Measurements from ENCODE around the gene CDIP1.
A peak's percentile ranks its signal among the peaks of the same experiment; 100 is the strongest.

Gene CDIP1

GRCh38 chr16:4494746-4495490, 43.7 kb downstream of the CDIP1 start:
- H3K9me3 Mint-ChIP-seq: no peaks in the 10 kb centered on the region
- H3K4me3 Mint-ChIP-seq: no peak overlapping the region
- no peak for DNase-seq (ENCODE audit: low spot score in 2 of 2)
- H3K36me3 Mint-ChIP-seq: peaks cover 66% of the 10 kb centered on the region
- H3K27ac Mint-ChIP-seq: peak overlapping the region; percentile 88
- H3K4me1 Mint-ChIP-seq: peaks cover 56% of the 10 kb centered on the region
- ATAC-seq: no peak

- H3K27ac Mint-ChIP-seq: peak overlapping the region; percentile 92
- peaks cover 65% of the 10 kb centered on the region for H3K4me1 Mint-ChIP-seq
- ATAC-seq: no peak
- peaks cover 78% of the 10 kb centered on the region for H3K36me3 Mint-ChIP-seq
- H3K9me3 Mint-ChIP-seq: no peaks in the 10 kb centered on the region
- H3K4me3 Mint-ChIP-seq: no peak overlapping the region
- no peak for DNase-seq (ENCODE audit: low spot score in 2 of 2)
These were observed 46.7 kb downstream of the CDIP1 start for GRCh38 chr16:4491898-4492297.

- no peaks in the 10 kb centered on the region for H3K9me3 Mint-ChIP-seq
- H3K36me3 Mint-ChIP-seq: peaks cover 93% of the 10 kb centered on the region
- peak overlapping the region; percentile 92 for H3K27ac Mint-ChIP-seq
- DNase-seq (ENCODE audit: low spot score in 2 of 2) (no peak), ATAC-seq (no peak)
- H3K4me3 Mint-ChIP-seq: no peak overlapping the region
- H3K4me1 Mint-ChIP-seq: peaks cover 65% of the 10 kb centered on the region
These were observed 49.5 kb downstream of the CDIP1 start for GRCh38 chr16:4489030-4489429.

GRCh38 chr16:4488499-4488967, 50.0 kb downstream of the CDIP1 start:
- DNase-seq (ENCODE audit: low spot score in 2 of 2) (no peak), ATAC-seq (peak; percentile 82)
- peaks cover 60% of the 10 kb centered on the region for H3K4me1 Mint-ChIP-seq
- H3K36me3 Mint-ChIP-seq: peaks cover 97% of the 10 kb centered on the region
- peak overlapping the region; percentile 46 for H3K4me3 Mint-ChIP-seq
- H3K9me3 Mint-ChIP-seq: no peaks in the 10 kb centered on the region
- H3K27ac Mint-ChIP-seq: peak overlapping the region; percentile 92

- Mint-ChIP-seq H3K36me3 (peaks cover 97% of the 10 kb centered on the region), H3K9me3 (no peaks in the 10 kb centered on the region), H3K4me3 (peak overlapping the region; percentile 46), H3K27ac (peak overlapping the region; percentile 92), H3K4me1 (peaks cover 57% of the 10 kb centered on the region)
- ATAC-seq: peak; percentile 58
- no peak for DNase-seq (ENCODE audit: low spot score in 2 of 2)
These were observed 50.5 kb downstream of the CDIP1 start for GRCh38 chr16:4487955-4488498.

GRCh38 chr16:4486126-4486893, 52.3 kb downstream of the CDIP1 start:
- H3K4me1 Mint-ChIP-seq: peaks cover 69% of the 10 kb centered on the region
- no peak for ATAC-seq
- DNase-seq (ENCODE audit: low spot score in 2 of 2): no peak
- H3K36me3 Mint-ChIP-seq: peaks cover 97% of the 10 kb centered on the region
- H3K4me3 Mint-ChIP-seq: no peak overlapping the region
- peak overlapping the region; percentile 89 for H3K27ac Mint-ChIP-seq
- no peaks in the 10 kb centered on the region for H3K9me3 Mint-ChIP-seq

- ATAC-seq (no peak), DNase-seq (ENCODE audit: low spot score in 2 of 2) (no peak)
- H3K9me3 Mint-ChIP-seq: no peaks in the 10 kb centered on the region
- H3K4me3 Mint-ChIP-seq: peak overlapping the region; percentile 3
- H3K27ac Mint-ChIP-seq: peak overlapping the region; percentile 36
- peaks cover 43% of the 10 kb centered on the region for H3K4me1 Mint-ChIP-seq
- peaks cover 91% of the 10 kb centered on the region for H3K36me3 Mint-ChIP-seq
These were observed 56.6 kb downstream of the CDIP1 start for GRCh38 chr16:4481963-4482362.

- H3K9me3 Mint-ChIP-seq: no peaks in the 10 kb centered on the region
- ATAC-seq: no peak
- no peak for DNase-seq (ENCODE audit: low spot score in 2 of 2)
- H3K4me3 Mint-ChIP-seq: peak overlapping the region; percentile 3
- H3K36me3 Mint-ChIP-seq: peaks cover 88% of the 10 kb centered on the region
- H3K27ac Mint-ChIP-seq: peak overlapping the region; percentile 36
- peaks cover 41% of the 10 kb centered on the region for H3K4me1 Mint-ChIP-seq
These were observed 57.0 kb downstream of the CDIP1 start for GRCh38 chr16:4481526-4481925.

GRCh38 chr16:4477966-4478365, 60.6 kb downstream of the CDIP1 start:
- Mint-ChIP-seq H3K4me1 (peaks cover 38% of the 10 kb centered on the region), H3K36me3 (peaks cover 64% of the 10 kb centered on the region), H3K4me3 (peak overlapping the region; percentile 84), H3K27ac (peak overlapping the region; percentile 88), H3K9me3 (no peaks in the 10 kb centered on the region)
- DNase-seq (ENCODE audit: low spot score in 2 of 2) (no peak), ATAC-seq (no peak)

GRCh38 chr16:4475880-4476788, 62.4 kb downstream of the CDIP1 start, which contains the start of gene HMOX2:
Gene HMOX2, plus strand, starts transcription at chr16:4476398. Its CDS starts 29,127 bp downstream, at chr16:4505525.
- Mint-ChIP-seq H3K27ac (peak within 1 kb of the TSS; percentile 88), H3K9me3 (no peaks in the 10 kb centered on the region), H3K4me1 (peaks cover 33% of the 10 kb centered on the region), H3K36me3 (peaks cover 50% of the 10 kb centered on the region), H3K4me3 (peak within 1 kb of the TSS; percentile 84)
- ATAC-seq (peak; percentile 89), DNase-seq (ENCODE audit: low spot score in 2 of 2) (peak; percentile 97 to 98)

- ATAC-seq: peak; percentile 63
- Mint-ChIP-seq H3K9me3 (no peaks in the 10 kb centered on the region), H3K27ac (peak within 1 kb of the TSS; percentile 88), H3K36me3 (peaks cover 54% of the 10 kb centered on the region), H3K4me3 (peak within 1 kb of the TSS; percentile 84), H3K4me1 (peaks cover 32% of the 10 kb centered on the region)
- DNase-seq (ENCODE audit: low spot score in 2 of 2): peak; percentile 63 to 91
These were observed 64.2 kb downstream of the CDIP1 start, which contains the start of gene NMRAL1 for GRCh38 chr16:4474192-4474961. Gene NMRAL1, minus strand, starts transcription at chr16:4474625. Its CDS starts 493 bp downstream, at chr16:4474132.

GRCh38 chr16:4472880-4473279, 65.7 kb downstream of the CDIP1 start:
- DNase-seq (ENCODE audit: low spot score in 2 of 2) (no peak), ATAC-seq (no peak)
- peak overlapping the region; percentile 88 for H3K27ac Mint-ChIP-seq
- peak overlapping the region; percentile 84 for H3K4me3 Mint-ChIP-seq
- H3K36me3 Mint-ChIP-seq: peaks cover 56% of the 10 kb centered on the region
- peaks cover 27% of the 10 kb centered on the region for H3K4me1 Mint-ChIP-seq
- no peaks in the 10 kb centered on the region for H3K9me3 Mint-ChIP-seq

- H3K9me3 Mint-ChIP-seq: no peaks in the 10 kb centered on the region
- peaks cover 29% of the 10 kb centered on the region for H3K4me1 Mint-ChIP-seq
- DNase-seq (ENCODE audit: low spot score in 2 of 2): no peak
- no peak overlapping the region for H3K4me3 Mint-ChIP-seq
- H3K36me3 Mint-ChIP-seq: peaks cover 53% of the 10 kb centered on the region
- H3K27ac Mint-ChIP-seq: no peak overlapping the region
- no peak for ATAC-seq
These were observed 66.7 kb downstream of the CDIP1 start for GRCh38 chr16:4471869-4472268.

- Mint-ChIP-seq H3K36me3 (peaks cover 66% of the 10 kb centered on the region), H3K4me3 (no peak overlapping the region), H3K4me1 (peaks cover 41% of the 10 kb centered on the region), H3K9me3 (no peaks in the 10 kb centered on the region), H3K27ac (peak overlapping the region; percentile 99)
- no peak for ATAC-seq
- no peak for DNase-seq (ENCODE audit: low spot score in 2 of 2)
These were observed 69.6 kb downstream of the CDIP1 start for GRCh38 chr16:4468972-4469371.
